ENCODE data around the gene MYL3. TPM values are rescaled to one million over a fixed set of nuclear protein-coding genes. Genes with fewer than 3 reads are reported as not detected.

MYL3 gene
- total RNA-seq, 4 donors from 2014 or later, result 4.9 to 9.6 (median 6.0) TPM; not detected in 1

DNA sequence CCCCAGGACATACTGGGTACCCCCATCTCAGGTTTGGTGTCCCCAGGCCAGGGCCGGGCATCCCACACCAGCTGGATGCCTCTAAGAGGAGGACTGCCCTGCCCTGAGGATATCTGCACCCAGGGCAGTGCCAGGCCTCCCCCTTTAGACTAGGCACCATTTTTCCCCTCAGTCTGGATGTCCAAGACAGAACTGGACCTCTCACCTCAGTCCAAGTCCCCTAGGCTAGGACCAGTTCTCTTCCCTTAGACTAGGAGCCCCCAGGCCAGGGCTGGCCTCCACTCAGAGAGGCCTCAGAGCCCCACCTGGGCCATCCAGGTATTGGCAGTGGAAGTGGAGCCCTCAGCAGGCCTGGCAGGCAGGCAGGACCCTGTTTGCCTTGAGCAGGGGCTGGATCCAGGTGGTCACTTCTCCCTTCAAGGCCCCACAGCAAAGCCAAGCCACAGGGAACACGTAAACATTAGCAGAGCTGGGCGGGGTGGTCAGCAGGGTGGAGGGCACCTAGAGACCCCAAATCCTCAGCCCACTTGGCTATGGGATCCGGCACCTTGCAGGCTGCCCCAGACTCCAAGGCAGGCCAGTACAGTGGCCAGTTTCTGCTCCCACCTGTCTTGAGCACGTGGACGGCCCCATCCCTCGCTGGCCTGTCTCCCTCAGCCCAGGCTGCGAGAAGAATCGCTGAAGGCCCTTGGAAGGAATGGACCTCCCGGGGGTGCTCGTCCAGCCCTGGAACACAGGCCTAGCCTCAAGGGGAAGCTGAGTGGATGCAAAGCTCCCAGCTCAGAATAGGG lies 42.6 kb upstream of the MYL3 start:
- H3K27ac ChIP-seq, result no peak overlapping the region
- peak in 1 of 2 donors; percentile 10 for DNase-seq
- H3K4me1 ChIP-seq, result peaks cover 0 to 8% of the 10 kb centered on the region in 2 donors
- H3K27me3 ChIP-seq, result no peaks in the 10 kb centered on the region
- TF ChIP-seq CTCF (IDR thresholded peaks at IDR 0.05) (no peak), POLR2A (IDR thresholded peaks at IDR 0.05) (no peak)
- H3K4me3 ChIP-seq, result no peak overlapping the region
- intact Hi-C loops (cut with DNase I; ENCODE audit: low total_unique reads), result loop anchor here (5.0 kb wide), 1 partner anchor 199 kb away; no protein-coding TSS in a partner anchor
- no peaks in the 10 kb centered on the region for H3K9me3 ChIP-seq
- H3K36me3 ChIP-seq, result no peaks in the 10 kb centered on the region

DNA sequence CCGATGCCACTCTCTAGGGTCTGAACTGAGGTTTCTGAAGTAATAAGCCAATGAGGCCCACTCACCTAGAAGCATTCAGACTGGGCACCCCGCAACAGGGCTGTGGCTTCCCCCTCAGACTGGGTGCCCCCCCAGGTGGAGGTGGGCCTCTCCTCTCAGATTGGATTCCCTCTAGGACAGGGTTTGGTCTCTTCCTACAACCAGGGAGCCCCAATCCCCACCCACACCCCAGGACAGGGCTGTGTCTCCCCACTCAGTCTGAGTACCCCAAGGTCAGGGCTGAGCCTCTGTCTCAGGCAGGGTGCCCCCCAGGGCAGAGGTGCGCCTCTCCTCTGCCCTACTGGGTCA lies 41.9 kb upstream of the MYL3 start:
- H3K4me1 ChIP-seq, result peaks cover 0 to 8% of the 10 kb centered on the region in 2 donors
- no peaks in the 10 kb centered on the region for H3K36me3 ChIP-seq
- H3K27ac ChIP-seq, result no peak overlapping the region
- intact Hi-C loops (cut with DNase I; ENCODE audit: low total_unique reads), result loop anchor here (5.0 kb wide), 1 partner anchor 198 kb away; no protein-coding TSS in a partner anchor
- DNase-seq, result no peak
- TF ChIP-seq POLR2A (IDR thresholded peaks at IDR 0.05) (no peak), CTCF (IDR thresholded peaks at IDR 0.05) (no peak)
- no peaks in the 10 kb centered on the region for H3K9me3 ChIP-seq
- H3K4me3 ChIP-seq, result no peak overlapping the region
- no peaks in the 10 kb centered on the region for H3K27me3 ChIP-seq

DNA sequence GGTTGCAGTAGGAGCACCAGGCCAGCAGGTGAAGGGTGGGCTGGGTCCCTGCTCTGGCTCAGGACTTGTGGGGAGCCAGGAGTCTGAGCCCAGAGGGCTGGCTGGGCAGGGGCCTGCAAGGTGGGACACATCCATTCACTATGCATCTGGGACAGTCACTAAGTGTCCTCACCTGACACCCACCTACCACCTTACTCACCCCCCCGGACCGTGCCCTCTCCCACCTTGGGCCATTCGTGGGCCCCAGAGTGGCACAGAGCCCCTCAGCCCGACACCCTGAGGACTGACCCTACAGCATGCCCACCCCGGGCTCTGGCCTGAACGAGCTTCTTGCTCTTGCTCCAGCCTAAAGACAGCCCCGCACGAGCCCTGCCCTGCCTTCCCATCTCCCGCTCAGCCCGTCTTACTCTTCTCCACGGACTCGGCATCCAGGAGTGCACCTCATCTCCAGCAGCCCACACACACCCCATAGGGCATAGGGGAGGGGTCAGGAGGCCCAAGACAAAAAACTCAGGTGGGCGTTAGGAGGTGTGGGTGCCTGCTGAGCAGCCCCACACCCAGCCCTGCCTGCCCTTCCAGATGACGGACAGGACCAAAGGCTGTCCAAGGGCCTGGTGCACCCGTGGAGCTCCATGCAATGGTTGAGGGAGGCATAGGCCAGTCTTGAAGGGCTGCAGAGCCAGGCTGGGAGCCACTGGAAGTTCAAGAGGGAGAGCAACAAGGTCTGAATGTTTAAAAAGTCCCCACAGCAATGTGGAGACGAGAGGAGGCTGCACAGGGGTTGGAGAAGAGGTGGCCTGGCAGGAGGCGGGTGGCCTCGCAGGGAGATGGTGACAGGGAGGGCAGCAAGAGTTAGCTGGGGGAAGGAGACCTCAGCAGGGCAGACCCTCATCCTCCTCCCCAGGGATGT lies 41.3 kb upstream of the MYL3 start:
- no peaks in the 10 kb centered on the region for H3K36me3 ChIP-seq
- no peak for TF ChIP-seq POLR2A (IDR thresholded peaks at IDR 0.05)
- no peak for TF ChIP-seq CTCF (IDR thresholded peaks at IDR 0.05)
- no peak overlapping the region for H3K27ac ChIP-seq
- DNase-seq, result peak in 1 of 2 donors; percentile 15
- H3K4me3 ChIP-seq, result no peak overlapping the region
- no peaks in the 10 kb centered on the region for H3K9me3 ChIP-seq
- intact Hi-C loops (cut with DNase I; ENCODE audit: low total_unique reads), result loop anchor here (5.0 kb wide), 1 partner anchor 197 kb away; no protein-coding TSS in a partner anchor
- peaks cover 0 to 8% of the 10 kb centered on the region in 2 donors for H3K4me1 ChIP-seq
- H3K27me3 ChIP-seq, result no peaks in the 10 kb centered on the region

GRCh38 chr3:46903341-46904302 lies 40.4 kb upstream of the MYL3 start:
- H3K27ac ChIP-seq, result no peak overlapping the region
- TF ChIP-seq POLR2A (IDR thresholded peaks at IDR 0.05) (no peak), CTCF (IDR thresholded peaks at IDR 0.05) (no peak)
- peaks cover 0 to 5% of the 10 kb centered on the region in 2 donors for H3K4me1 ChIP-seq
- DNase-seq, result peak in 1 of 2 donors; percentile 21
- intact Hi-C loops (cut with DNase I; ENCODE audit: low total_unique reads), result no loop called here
- no peaks in the 10 kb centered on the region for H3K9me3 ChIP-seq
- no peaks in the 10 kb centered on the region for H3K36me3 ChIP-seq
- H3K27me3 ChIP-seq, result no peaks in the 10 kb centered on the region
- no peak overlapping the region for H3K4me3 ChIP-seq

All from uterus (tissue), 4 donors.